SK-MEL-5 (cell line): ENCODE results near the gene TNFRSF6B. TPM values are rescaled to one million over a fixed set of nuclear protein-coding genes. Genes with fewer than 3 reads are reported as not detected.

Experiments used
- DNase-seq: peaks from one replicate; pipeline ENCODE4 v3.0.0-alpha.2; 2016; ENCODE audit warnings: low read depth, low spot score
- in situ Hi-C: cut with HindIII; loops from 2 replicates; pipeline ENCODE4 v1.10.0; 2016; ENCODE audit warnings: low sequenced_read_pairs, high pct_unique_total_duplicates, low pct_unique_long_range_greater_than_20kb
- total RNA-seq: library from RNA; depleted of rRNA; stranded (reverse); fragments of >200 nt; shearing (Covaris generic); gene quantifications from 2 replicates; pipeline ENCODE4 v1.2.3, GENCODE V29; 2014

TNFRSF6B gene
- total RNA-seq, 1 experiment from 2014 or later = 1.5 TPM

- no peak for DNase-seq
- in situ Hi-C loops = no loop called here
Measured at GRCh38 chr20:63679799-63680305, 16.6 kb upstream of the TNFRSF6B start.

GRCh38 chr20:63680427-63680826, 16.0 kb upstream of the TNFRSF6B start:
- in situ Hi-C loops = no loop called here
- DNase-seq = no peak

GRCh38 chr20:63680857-63681608, 15.4 kb upstream of the TNFRSF6B start:
- no peak for DNase-seq
- in situ Hi-C loops = no loop called here

DNA sequence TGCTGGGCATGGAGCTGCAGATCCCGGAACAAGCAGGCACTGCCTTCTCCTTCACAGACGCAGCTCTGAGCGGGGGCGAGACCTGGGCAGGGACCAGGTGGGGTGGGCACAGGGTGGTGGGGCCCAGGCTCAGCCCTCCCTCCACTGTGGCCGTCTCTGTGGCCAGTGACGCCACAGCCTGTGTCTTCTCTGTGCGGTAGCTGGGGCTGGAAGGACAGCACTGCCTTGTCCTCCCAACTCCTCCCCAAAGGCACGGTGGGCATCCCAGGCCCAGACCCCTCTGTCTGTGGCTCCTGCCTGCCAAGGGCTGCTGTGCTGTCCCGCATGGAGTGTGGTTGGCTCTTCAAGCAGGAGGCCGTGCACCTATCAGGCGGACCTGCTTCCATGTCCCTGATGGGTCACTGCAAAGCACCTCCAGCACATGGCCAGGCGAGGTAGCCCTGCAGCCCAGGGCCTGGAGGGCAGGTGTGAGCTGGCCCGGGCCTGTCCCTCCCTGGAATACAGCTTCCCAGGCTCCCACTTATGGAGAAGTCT, 14.8 kb upstream of the TNFRSF6B start:
- in situ Hi-C loops = no loop called here
- DNase-seq = no peak

GRCh38 chr20:63682384-63683139, 13.9 kb upstream of the TNFRSF6B start:
- DNase-seq = peak; percentile 43

GRCh38 chr20:63685269-63686026, 11.0 kb upstream of the TNFRSF6B start:
- DNase-seq = no peak
- in situ Hi-C loops = no loop called here

More at GRCh38 chr20:63682384-63683139, 13.9 kb upstream of the TNFRSF6B start:
- in situ Hi-C loops = no loop called here

DNA sequence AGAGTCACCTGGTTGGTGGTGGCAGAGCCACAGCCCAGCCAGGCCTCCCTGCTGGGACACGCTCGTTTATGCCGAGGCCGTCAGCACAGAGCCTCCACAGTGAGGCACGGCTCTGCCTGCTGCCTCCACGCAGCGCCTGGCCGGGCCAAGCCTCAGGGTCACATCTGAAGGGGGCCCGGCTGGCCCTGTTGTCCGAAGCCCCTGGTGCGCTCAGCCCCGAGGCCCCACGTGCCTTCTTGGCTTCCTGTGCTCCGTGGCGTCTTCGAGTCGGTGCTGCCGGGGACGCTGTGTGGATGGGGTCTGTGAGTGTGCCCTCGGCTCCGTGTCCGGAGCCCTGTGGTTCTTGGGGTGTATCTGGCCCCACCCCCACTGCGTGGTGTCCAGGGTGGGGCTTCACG, 10.4 kb upstream of the TNFRSF6B start:
- no peak for DNase-seq
- in situ Hi-C loops = no loop called here

- in situ Hi-C loops = no loop called here
- DNase-seq = no peak
Measured at GRCh38 chr20:63686492-63687321, 9.7 kb upstream of the TNFRSF6B start.

DNA sequence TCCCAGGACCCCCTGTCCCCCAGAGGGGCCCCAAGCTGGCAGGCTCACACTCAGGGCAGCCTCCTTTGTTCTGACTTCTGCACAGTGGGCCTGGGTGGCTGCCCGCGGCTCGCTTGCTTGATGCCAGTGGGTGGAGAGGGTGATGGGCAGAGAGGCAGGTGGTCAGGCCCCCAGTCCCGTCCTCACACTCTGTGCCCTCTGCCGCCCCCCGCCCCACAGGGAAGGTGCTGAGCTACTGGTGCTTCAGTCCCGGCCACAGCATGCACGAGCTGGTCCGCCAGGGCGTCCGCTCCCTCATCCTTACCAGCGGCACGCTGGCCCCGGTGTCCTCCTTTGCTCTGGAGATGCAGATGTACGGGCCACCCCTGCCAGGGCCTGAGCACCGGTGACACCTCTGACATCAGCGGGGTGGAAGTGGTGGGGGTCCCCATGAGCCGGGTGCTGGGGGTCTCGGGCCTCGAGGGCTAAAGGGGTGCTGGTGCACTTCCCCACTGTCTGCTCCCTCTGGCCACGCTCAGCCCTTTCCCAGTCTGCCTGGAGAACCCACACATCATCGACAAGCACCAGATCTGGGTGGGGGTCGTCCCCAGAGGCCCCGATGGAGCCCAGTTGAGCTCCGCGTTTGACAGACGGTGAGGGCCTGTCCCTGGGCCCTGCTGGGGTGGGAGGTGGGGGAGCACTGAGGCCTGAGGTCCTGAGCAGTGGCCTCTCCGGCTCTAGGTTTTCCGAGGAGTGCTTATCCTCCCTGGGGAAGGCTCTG, 8.9 kb upstream of the TNFRSF6B start:
- no peak for DNase-seq
- in situ Hi-C loops = no loop called here

DNA sequence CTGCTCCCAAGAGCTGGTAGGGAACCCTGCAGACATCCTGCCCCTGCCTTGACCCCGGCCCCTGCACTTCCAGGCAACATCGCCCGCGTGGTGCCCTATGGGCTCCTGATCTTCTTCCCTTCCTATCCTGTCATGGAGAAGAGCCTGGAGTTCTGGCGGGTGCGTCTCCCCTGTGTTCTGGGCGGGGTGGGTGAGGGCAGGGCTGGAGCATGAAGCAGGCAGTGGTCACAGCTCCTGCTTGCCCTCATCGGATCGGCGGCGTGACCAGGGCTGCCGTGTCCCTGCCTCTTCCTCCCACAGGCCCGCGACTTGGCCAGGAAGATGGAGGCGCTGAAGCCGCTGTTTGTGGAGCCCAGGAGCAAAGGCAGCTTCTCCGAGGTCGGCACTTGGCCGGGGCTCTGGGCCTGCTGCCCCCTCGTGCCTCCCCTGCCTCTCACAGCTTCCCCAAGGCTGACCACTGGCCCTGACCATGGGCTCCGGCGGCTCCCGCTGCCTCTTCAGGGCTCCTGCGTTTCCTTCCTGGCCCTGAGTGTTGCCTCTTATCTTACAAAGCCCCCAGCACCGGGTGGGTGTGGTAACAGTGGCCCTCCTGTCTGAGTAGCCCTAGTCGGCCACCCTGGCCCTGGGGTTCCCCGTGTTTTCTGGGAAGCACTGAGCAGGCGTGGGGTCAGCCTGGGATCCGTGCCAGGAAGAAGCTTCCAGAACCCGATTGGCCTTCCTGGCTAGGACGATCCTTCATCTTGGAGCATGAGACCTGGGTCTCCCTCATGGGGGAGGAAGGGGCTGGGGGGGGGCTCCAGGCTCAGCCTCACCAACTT, 8.0 kb upstream of the TNFRSF6B start:
- in situ Hi-C loops = no loop called here

GRCh38 chr20:63689046-63690002, 7.1 kb upstream of the TNFRSF6B start:
- no peak for DNase-seq
- in situ Hi-C loops = no loop called here

More for the DNA sequence above, 8.0 kb upstream of the TNFRSF6B start:
- DNase-seq = no peak

- DNase-seq = no peak
- in situ Hi-C loops = no loop called here
Measured at GRCh38 chr20:63690003-63690897, 6.2 kb upstream of the TNFRSF6B start.

DNA sequence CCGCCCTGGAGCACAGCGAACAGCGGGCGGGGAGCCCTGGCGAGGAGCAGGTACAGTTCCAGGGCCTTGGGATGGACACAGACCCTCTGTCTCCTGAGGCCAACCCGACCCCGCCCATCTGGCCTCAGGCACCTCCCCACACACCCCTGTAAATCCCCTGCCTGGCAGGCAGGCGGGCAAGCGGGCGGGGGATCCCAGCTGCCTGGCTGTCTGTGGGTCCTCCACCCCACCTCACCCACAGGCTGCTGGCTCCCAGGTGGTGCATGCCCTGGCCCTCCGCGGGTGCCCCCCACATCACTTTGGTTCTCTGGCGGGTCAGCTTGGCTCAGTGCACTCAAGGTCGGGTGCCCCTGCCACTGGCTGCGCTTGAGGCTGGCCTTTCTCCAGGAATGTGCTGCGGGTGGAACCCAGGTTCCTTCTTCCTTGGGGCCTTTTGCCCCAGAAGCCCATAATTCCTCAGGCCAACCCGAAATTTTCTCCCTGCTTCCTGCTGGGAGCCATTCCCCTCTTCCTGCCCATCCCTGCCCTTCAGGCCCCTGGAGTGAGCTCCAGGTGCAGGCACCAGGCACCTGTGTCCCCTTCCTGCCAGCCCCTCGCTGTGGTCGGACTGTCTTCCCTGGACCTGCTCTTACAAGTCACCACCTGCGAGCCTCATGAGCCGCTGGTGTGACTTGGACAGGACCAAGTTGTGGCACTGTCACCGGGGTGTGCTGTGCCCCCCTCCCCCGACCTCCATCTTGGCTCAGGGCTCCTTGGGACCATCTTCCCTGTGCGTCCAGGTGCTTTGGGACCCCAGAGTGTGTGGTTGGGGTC, 5.3 kb upstream of the TNFRSF6B start:
- no peak for DNase-seq
- in situ Hi-C loops = no loop called here
